BE2C (cell line): Measurements from ENCODE around the gene ERO1A.
A peak's percentile ranks its signal among the peaks of the same experiment; 100 is the strongest.

Experiments
- DNase-seq: peaks from one replicate; pipeline ENCODE4 v3.0.0-alpha.2; 2020
- H3K27me3 ChIP-seq: fragments of 250-450 bp; sonication (Bioruptor Pico); 2 replicates; pipeline ENCODE4 v1.5.1; 2020; ENCODE audit warnings: mild to moderate bottlenecking
- H3K36me3 ChIP-seq: fragments of 250-450 bp; sonication (Bioruptor Pico); 2 replicates; pipeline ENCODE4 v1.5.1; 2020; ENCODE audit warnings: mild to moderate bottlenecking
- H3K4me1 ChIP-seq: fragments of 250-450 bp; sonication (Bioruptor Pico); 2 replicates; pipeline ENCODE4 v1.5.1; 2020
- H3K4me3 ChIP-seq: 2 replicates; pipeline ENCODE4 v1.5.1; 2011; ENCODE audit warnings: low read depth, low read length
- H3K9me3 ChIP-seq: fragments of 250-450 bp; sonication (Bioruptor Pico); 2 replicates; pipeline ENCODE4 v1.5.1; 2020
- CTCF ChIP-seq: IDR thresholded peaks from 2 replicates; pipeline ENCODE4 v1.5.1; 2012; ENCODE audit warnings: mild to moderate bottlenecking, low read depth, low read length

The ERO1A gene

GRCh38 chr14:52690983-52691760 is 4.2 kb downstream of the ERO1A start:
- Histone ChIP-seq H3K27me3 (no peaks in the 10 kb centered on the region), H3K36me3 (peaks cover 3% of the 10 kb centered on the region), H3K4me1 (peaks cover 8% of the 10 kb centered on the region), H3K4me3 (no peak overlapping the region), H3K9me3 (no peaks in the 10 kb centered on the region)
- no peak for TF ChIP-seq CTCF
- no peak for DNase-seq

GRCh38 chr14:52686176-52686575 is 9.2 kb downstream of the ERO1A start:
- no peak for TF ChIP-seq CTCF
- H3K4me3 ChIP-seq = no peak overlapping the region
- no peaks in the 10 kb centered on the region for H3K27me3 ChIP-seq
- peaks cover 10% of the 10 kb centered on the region for H3K36me3 ChIP-seq
- no peaks in the 10 kb centered on the region for H3K9me3 ChIP-seq
- no peaks in the 10 kb centered on the region; the same call in 1 of the 2 replicates for H3K4me1 ChIP-seq
- no peak for DNase-seq

- no peak for DNase-seq
- Histone ChIP-seq H3K9me3 (no peaks in the 10 kb centered on the region), H3K4me1 (no peaks in the 10 kb centered on the region), H3K27me3 (no peaks in the 10 kb centered on the region), H3K36me3 (peaks cover 18% of the 10 kb centered on the region), H3K4me3 (no peak overlapping the region)
- TF ChIP-seq CTCF = no peak
Measured at GRCh38 chr14:52683985-52684520, 11.3 kb downstream of the ERO1A start.

DNA sequence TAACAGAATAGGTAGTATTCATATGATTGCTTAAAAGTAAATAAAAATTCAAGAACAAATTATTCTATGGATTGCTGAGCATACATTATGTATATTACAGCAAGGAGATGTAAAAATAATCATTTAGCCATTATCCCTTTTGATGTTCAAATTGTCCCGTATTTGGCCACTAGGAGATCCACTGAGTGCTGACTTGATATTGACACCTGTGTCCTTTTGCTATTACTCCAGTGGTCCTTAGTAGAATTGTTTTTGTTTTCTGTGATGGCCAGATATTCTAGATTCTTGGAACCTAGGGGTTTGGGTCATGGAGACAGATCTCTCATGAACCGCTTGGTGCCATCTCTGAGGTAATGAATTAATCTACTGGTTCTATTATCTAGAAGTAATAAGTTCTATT is 16.8 kb downstream of the ERO1A start:
- H3K36me3 ChIP-seq = peaks cover 38% of the 10 kb centered on the region
- H3K9me3 ChIP-seq = no peaks in the 10 kb centered on the region
- TF ChIP-seq CTCF = peak; percentile 60
- H3K4me3 ChIP-seq = no peak overlapping the region
- H3K4me1 ChIP-seq = no peaks in the 10 kb centered on the region
- no peaks in the 10 kb centered on the region for H3K27me3 ChIP-seq
- DNase-seq = no peak

GRCh38 chr14:52663850-52664249 is 31.5 kb downstream of the ERO1A start:
- Histone ChIP-seq H3K4me1 (no peaks in the 10 kb centered on the region), H3K4me3 (no peak overlapping the region), H3K36me3 (no peaks in the 10 kb centered on the region), H3K27me3 (no peaks in the 10 kb centered on the region), H3K9me3 (no peaks in the 10 kb centered on the region)
- TF ChIP-seq CTCF = no peak
- no peak for DNase-seq

DNA sequence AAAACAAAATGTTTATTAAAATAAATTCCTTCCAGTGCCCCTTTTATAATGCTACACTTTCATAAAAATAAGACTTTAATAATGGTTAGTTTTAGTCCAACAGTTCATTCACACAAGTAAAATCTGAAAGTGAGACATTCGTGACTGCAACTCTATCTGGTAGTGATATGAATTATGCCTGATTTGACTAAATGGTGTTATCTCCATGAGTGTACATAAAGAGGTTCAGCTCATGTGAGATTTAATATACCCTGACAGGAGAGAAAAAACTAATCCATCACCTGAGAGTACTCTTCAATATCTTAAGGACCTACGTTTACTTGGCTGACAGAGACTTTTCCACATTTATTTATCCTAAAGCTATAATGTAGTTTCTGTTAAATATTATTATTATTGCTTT is 34.0 kb downstream of the ERO1A start:
- no peak for DNase-seq
- H3K36me3 ChIP-seq = peaks cover 13% of the 10 kb centered on the region
- H3K4me1 ChIP-seq = no peaks in the 10 kb centered on the region
- H3K27me3 ChIP-seq = no peaks in the 10 kb centered on the region
- H3K9me3 ChIP-seq = no peaks in the 10 kb centered on the region
- no peak for TF ChIP-seq CTCF
- no peak overlapping the region for H3K4me3 ChIP-seq
